NCI-H128 (cell line): ENCODE measurements around the gene DNLZ.

Experiments used
- DNase-seq: peaks from one replicate; lab custom pipeline; 2025; ENCODE audit not compliant: unreplicated experiment; lab: John Stamatoyannopoulos, UW

DNLZ gene

DNA sequence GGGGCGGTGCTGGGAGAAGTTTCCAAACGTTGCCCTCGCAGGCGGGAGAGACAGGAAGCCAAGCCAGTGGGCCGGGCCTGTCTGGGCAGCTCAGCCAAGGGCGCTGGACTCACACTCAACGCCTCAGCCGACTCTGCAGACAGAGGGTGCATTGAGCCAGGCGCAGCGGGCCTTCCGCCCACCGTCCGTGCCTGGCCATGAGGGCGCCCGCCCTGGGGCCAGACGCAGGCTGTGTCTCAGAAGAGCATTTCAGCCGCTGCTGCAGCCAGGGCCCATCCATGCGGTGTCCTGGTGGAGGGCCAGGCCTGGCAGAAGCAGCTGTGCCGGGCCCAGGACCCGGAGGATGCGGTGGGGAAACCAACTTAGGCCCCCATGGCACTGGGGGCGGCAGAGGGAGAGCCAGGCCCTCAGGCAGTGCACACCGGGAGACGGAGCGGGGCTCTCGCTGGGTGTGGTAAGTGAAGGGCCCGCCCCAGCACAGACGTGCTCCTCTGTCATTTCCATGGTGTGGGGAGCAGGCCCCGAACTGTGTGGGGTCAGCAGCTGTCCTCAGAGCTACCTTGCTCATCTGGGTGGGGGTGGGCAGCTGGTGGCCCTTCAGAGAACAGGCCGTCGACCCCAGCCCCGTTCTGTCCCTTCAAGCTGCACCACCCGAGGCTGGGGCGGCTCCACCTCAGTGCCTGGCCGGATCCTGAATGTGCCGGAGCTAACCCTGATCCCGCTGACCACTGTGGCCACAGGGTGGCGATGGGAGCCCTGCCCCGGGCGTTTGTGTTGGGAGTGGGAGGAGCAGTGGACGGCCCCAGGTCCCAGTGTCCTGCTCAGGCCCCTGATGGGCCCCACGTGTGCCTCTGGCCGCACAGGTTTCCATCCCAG lies 18.0 kb downstream of the DNLZ start:
- no peak for DNase-seq

DNA sequence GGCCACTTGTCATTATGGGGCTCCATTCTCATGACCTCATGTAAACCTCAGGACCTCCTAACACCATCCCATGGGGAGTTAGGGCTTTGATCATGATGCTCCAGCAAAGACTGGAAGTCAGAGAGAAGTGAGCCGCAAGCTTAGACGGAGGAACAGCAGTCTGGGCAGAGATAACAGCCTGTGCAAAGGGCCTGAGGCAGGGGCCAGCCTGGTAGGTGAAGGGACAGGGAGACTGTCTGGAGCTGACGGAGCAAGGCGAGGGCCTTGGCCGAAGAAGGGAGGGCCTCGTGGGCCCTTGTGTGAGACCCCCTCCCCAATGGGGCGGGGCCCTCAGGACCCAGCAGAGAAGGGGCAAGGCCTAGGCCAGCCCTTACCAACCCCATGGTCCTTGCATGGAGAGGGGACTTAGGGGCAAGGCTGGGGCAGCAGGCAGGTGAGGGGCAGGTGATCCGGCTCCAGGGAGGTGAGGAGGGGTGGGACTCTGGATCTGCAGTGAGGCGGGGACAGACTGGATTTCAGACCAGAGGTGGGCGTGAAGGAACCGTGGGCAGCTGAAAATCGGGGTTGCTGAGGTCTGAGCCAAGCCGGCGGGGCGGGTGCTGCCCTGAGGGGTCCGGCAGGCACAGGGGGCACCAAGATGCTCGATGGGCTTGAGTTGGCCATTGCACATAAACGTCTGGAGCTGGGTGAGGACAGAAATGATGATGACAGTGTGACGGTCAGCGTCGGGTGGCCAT lies 18.8 kb downstream of the DNLZ start:
- DNase-seq, result no peak

- no peak for DNase-seq
Observed at GRCh38 chr9:136343884-136344269, 19.7 kb downstream of the DNLZ start.

DNA sequence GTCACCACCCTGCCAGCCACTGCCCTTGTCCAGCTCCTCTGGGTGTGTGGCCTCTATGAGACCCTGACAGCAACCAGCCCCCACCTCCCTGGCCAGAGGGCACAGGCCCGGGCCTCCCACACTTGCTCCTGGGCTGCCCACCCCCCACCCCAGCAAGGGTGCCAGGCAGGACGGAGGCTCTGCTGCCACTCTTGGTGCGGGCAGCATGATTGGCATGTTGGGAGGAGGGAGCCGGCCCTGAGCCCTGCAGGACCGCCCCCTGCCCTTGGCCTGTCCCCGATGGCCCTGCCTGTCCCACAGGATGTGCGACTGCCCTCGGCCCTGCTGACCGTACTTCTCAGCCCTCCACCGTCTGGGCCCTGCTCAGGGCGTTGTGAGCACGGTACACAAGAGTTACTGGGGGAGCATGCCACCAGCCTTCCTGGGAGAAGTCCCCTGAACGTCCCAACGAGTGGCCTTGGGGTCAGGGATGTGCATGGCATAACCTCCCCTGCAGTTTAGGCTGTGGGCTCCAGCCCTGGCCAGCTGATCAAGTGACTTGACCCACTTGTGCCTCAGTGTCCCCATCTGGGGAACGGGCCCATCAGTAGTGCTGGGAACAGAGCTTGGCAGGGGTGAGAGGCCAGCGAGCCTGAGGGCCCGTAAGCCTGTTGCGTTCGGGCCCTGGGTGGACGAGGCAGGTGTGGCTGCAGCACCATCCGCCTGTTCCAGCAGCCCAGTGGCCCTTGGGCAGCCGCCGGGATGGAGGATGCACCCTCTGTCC lies 20.2 kb downstream of the DNLZ start:
- no peak for DNase-seq

DNA sequence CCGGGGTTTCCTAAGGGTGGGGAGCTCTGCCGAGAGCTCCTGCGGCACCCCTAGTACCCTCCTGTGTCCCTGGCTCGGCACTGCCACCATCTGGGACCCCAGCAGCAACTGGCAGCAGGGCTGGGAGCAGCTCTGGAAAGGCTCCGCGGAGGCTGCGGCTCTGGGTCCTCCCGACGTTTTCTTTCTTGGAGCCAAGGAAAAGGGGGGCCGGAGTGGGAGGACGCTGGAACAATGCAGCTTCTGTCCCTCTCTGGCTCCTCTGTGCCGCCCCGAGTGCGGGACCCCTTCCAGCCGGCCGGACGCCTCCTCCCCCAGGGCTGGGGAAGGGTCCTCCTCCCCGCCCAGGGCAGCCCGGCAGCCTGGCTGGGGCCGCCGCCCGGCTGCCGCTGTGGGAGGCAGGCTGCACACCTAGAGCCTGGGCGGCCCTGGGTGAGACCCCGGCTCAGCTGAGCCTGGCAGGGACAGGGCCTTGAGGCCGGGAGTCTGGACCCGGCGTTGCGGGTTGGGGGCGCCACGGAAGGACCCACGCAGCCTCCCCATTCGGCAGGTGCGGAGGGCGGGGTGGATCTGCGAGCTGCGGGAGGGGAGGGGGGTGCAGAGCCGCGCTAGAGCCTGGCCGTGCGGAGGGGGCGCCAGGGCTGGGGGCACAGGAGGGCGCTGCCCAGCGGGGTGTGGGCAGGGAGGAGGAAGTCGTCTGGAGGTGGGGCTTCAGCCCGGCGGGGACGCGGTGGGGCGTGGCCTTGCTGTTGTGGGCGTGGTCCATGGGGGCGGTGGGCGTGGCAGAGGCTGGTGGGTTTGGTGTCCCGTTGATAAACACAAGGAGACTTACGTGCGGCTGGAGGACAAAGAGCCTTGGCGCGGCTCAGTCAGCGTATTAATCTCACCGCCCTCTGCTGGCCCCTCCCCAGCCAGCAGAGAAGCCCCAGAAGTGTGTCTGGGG lies 21.1 kb downstream of the DNLZ start:
- no peak for DNase-seq

GRCh38 chr9:136341769-136342168 lies 21.8 kb downstream of the DNLZ start:
- DNase-seq, result no peak

- DNase-seq, result no peak
Observed at GRCh38 chr9:136341042-136341655, 22.4 kb downstream of the DNLZ start.

GRCh38 chr9:136340356-136341041 lies 23.0 kb downstream of the DNLZ start:
- DNase-seq, result no peak

GRCh38 chr9:136339958-136340310 lies 23.6 kb downstream of the DNLZ start:
- no peak for DNase-seq

GRCh38 chr9:136339173-136339957 lies 24.2 kb downstream of the DNLZ start:
- no peak for DNase-seq

- no peak for DNase-seq
Observed at GRCh38 chr9:136338511-136338910, 25.0 kb downstream of the DNLZ start.

DNA sequence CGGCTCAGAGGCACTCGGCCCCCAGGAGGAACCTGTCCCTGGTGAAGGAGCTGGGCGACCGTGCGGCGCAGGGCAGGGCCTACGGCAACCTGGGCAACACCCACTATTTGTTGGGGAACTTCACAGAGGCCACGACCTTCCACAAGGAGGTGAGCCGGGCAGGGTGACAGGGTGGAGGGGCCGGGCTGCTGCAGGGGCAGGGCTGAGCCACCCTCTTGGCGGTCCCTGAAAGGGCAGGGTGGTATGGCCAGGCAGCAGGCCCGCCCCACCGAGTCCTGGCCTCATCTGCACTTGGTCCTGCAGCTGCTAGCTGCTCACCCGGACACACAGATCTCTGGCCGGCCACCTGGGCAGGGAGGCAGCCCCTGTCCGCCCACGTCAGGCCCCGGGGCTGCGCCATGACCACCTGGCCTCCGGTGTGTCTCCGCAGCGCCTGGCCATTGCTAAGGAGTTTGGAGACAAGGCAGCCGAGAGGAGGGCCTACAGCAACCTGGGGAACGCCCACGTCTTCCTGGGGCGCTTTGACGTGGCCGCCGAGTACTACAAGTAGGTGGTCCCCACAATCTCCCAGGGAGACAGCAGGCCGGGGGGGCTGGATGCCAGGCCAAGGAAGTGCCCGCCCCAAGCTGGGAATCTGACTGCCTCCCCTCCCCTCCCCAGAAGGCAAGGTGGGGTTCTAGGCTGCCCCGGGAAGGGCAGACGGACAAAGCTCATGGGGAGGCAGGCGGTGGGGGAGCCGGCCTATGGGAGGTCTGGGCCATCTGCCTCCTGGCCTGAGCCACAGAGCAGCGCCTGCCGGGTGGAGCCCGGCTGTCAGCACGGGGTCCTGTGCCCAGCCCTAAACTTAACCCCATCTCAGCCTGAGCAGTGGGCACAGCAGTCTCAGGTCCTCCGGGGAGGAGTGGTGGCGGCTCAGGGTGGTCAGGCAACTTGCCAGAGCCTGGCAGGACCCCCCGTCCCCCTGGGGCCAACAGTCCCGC lies 25.8 kb downstream of the DNLZ start:
- no peak for DNase-seq

DNA sequence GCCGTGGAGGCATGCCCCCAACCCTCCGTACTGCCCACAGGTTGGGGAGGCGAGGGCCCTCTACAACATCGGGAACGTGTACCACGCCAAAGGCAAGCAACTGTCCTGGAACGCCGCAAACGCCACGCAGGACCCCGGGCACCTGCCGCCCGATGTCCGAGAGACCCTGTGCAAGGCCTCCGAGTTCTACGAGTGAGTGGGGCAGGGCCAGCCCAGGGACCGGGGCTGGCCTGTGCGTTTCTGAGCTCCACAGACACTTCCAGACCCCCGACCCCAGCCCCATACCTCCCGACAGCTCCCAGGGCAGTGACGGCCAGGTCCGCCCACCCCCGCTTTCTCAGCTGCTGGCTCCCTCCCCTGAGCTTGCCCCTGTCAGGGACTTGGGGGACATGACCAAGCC lies 26.7 kb downstream of the DNLZ start:
- no peak for DNase-seq

DNA sequence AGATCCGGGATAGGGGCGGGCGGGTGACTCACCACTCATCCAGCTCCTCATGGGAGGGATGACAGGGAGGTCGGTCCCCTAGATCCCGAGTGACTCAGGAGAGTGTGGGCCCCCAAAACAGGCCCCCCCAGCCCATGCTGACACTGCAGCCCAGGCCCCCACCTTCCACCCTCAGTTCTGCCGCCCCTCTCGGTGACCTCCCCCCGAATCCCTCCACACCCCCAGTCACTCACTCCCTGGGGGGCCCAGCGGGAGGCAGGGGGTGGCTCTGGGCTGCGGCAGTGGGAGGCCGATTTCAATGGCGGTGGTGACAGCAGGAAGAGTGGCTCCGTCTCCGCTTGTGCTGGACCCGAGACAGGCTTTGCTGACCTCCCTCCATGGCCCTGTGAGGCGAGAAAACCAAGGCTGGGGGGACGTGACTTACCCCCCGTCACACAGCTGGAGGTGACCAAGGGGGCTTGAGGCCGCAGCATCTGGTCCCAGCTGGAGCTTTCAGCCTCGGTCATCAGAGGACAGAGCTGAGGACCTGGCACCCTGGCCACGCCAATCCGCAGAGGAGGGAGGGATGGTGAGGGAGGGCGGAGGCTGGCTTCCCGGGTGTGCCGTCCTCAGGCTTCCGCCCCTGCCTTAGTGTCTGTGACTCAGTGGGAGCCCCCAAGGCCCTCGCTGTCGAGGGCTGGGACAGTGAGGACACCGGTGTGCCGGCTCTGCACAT lies 27.2 kb downstream of the DNLZ start:
- DNase-seq, result no peak

DNA sequence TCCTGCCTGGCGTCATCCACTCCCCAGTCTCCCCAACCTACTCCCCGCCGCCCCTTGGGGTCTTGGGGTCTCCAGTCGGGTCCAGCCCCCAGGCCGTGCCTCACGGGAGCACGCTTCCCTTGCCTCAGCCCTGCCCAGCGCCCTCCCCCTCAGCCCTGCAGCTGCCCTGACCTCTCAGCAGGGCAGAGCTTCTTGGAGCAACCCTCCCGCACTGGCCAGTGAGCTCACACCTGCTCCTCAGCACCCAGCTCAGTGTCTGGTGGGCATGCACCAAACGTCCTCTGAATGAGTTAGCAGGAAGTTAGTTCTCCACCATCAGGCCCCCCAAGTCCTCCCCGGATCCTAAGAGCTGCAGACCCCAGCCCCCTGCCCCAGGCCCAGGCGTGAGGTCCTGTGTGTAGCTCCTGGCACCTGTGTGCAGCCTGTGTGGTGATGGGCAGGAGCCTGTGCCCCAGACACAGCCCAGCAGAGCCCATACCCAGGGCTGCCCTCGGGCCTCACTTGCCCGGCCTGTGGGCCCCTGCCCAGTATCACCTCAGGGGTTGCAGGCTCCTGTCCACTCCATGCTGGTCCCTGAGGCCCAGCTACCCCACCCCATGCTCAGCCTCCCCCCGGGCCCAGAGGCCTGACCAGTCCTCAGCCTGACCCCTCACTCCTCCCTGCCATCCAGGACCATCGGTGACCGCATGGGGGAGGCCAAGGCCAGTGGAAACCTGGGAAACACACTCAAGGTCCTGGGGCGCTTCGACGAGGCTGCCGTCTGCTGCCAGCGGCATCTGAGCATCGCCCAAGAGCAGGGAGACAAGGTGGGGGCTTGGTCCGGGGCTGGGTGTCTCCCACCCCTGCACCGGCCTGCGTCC lies 28.0 kb downstream of the DNLZ start:
- no peak for DNase-seq

DNA sequence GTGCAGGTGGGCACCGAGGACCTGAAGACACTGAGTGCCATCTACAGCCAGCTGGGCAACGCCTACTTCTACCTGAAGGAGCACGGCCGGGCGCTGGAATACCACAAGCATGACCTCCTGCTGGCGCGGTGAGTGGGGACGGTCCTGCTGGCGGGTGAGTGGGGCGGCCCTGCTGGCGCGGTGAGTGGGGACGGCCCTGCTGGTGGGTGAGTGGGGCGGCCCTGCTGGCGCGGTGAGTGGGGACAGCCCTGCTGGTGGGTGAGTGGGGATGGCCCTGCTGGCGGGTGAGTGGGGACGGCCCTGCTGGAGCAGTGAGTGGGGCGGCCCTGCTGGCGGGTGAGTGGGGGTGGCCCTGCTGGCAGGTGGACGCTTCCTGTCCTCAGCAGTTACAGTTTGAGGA lies 29.0 kb downstream of the DNLZ start:
- DNase-seq, result no peak
